H1 (cell line): ENCODE data around the gene ANK3. TPM values are rescaled to one million over a fixed set of nuclear protein-coding genes. Genes with fewer than 3 reads are reported as not detected.

Experiments
- CTCF ChIA-PET: fragments of 300-600 bp; sonication (Branson Sonifier 250); formaldehyde crosslinking; loops from one replicate; lab custom pipeline; 2021; ENCODE audit not compliant: partially characterized antibody; lab: Charles Lee
- POLR2A ChIA-PET: fragments of 300-600 bp; sonication (Branson Sonifier 250); formaldehyde crosslinking; loops from one replicate; lab custom pipeline; 2021; ENCODE audit warnings: inconsistent platforms; ENCODE audit not compliant: partially characterized antibody; lab: Charles Lee
- DNase-seq, 2 experiments: peaks; one replicate each; pipeline versions ENCODE4 v3.0.0 to v3.0.0-alpha.2; 2010 to 2022; ENCODE audit warnings: low spot score in 2 of 2, low read depth in 1 of 2, mixed read lengths in 1 of 2
- FAIRE-seq: peaks from 2 replicates; lab custom pipeline; 2011; peaks lifted over from hg19 to GRCh38; lab: Jason Lieb, UNC
- H2AFZ ChIP-seq: 2 replicates; pipeline ENCODE4 v1.8.1; 2012; ENCODE audit warnings: low read length, inconsistent platforms
- H2AK5ac ChIP-seq: 2 replicates; pipeline ENCODE4 v1.6.1; 2013; ENCODE audit warnings: low read depth, low read length
- H2BK120ac ChIP-seq: replicated peaks from 2 replicates; pipeline ENCODE3; 2013; ENCODE audit warnings: low read depth, low read length, inconsistent platforms
- H2BK12ac ChIP-seq: 2 replicates; pipeline ENCODE4 v1.6.1; 2013; ENCODE audit warnings: low read depth, low read length
- H2BK15ac ChIP-seq: 2 replicates; pipeline ENCODE4 v1.6.1; 2013; ENCODE audit warnings: low read length
- H2BK20ac ChIP-seq: 2 replicates; pipeline ENCODE4 v1.6.1; 2013; ENCODE audit warnings: low read length
- H2BK5ac ChIP-seq: 2 replicates; pipeline ENCODE4 v1.6.1; 2013; ENCODE audit warnings: low read depth, low read length
- H3K14ac ChIP-seq: 2 replicates; pipeline ENCODE4 v1.6.1; 2013; ENCODE audit warnings: inconsistent platforms; ENCODE audit not compliant: insufficient read length
- H3K18ac ChIP-seq: 2 replicates; pipeline ENCODE4 v1.6.1; 2013; ENCODE audit warnings: low read length; ENCODE audit errors: extremely low read depth
- H3K23ac ChIP-seq: 2 replicates; pipeline ENCODE4 v1.6.1; 2013; ENCODE audit warnings: inconsistent platforms; ENCODE audit not compliant: insufficient read length
- H3K23me2 ChIP-seq: 2 replicates; pipeline ENCODE4 v1.6.1; 2013; ENCODE audit warnings: low read depth, low read length
- H3K27ac ChIP-seq: 2 replicates; pipeline ENCODE4 v1.6.1; 2011; ENCODE audit warnings: low read depth, low read length, inconsistent platforms
- H3K27me3 ChIP-seq, 4 experiments: replicated peaks in 1 of 4; 1 replicate in 1 of 4; 2 replicates in 3 of 4; pipeline versions ENCODE4 v1.6.1 to v1.8.1; 2011 to 2013; ENCODE audit warnings: low read length in 3 of 4, mild to moderate bottlenecking in 3 of 4, inconsistent platforms in 2 of 4, mixed read lengths in 2 of 4, moderate library complexity in 1 of 4; ENCODE audit not compliant: control insufficient read depth in 3 of 4, insufficient read depth in 3 of 4; ENCODE audit errors: extremely low read depth in 1 of 4
- H3K36me3 ChIP-seq, 4 experiments: 2 replicates each; pipeline versions ENCODE4 v1.6.1 to v1.8.1; 2011 to 2013; ENCODE audit warnings: mild to moderate bottlenecking in 4 of 4, low read length in 3 of 4, moderate library complexity in 2 of 4, control low read depth in 1 of 4, inconsistent platforms in 1 of 4; ENCODE audit not compliant: insufficient read depth in 4 of 4, control insufficient read depth in 2 of 4
- H3K4ac ChIP-seq: replicated peaks from 2 replicates; pipeline ENCODE3; 2013; ENCODE audit warnings: low read length, low read depth, mixed read lengths, inconsistent platforms; ENCODE audit not compliant: insufficient read length
- H3K4me1 ChIP-seq, 4 experiments: replicated peaks in 1 of 4; 1 replicate in 1 of 4; 2 replicates in 3 of 4; pipeline versions ENCODE4 v1.6.1 to v1.8.1; 2011 to 2013; ENCODE audit warnings: low read length in 3 of 4, inconsistent platforms in 2 of 4, mixed read lengths in 1 of 4; ENCODE audit not compliant: insufficient read depth in 4 of 4, control insufficient read depth in 3 of 4
- H3K4me2 ChIP-seq, 2 experiments: 2 replicates each; pipeline versions ENCODE4 v1.6.1 to v1.8.1; 2011 to 2013; ENCODE audit warnings: low read depth in 2 of 2, low read length in 2 of 2, control low read depth in 1 of 2, inconsistent platforms in 1 of 2, mild to moderate bottlenecking in 1 of 2; ENCODE audit not compliant: insufficient read depth in 1 of 2
- H3K4me3 ChIP-seq, 4 experiments: fragments of 200-600, 300-600 bp in 1 of 4; sonication (generic), shearing (Covaris generic), sonication (Bioruptor Twin) in 1 of 4; 2 replicates each; pipeline versions ENCODE4 v1.5.1 to v1.8.1; 2011 to 2016; ENCODE audit warnings: low read length in 4 of 4, low read depth in 3 of 4, control low read depth in 2 of 4, inconsistent platforms in 2 of 4, mild to moderate bottlenecking in 2 of 4, mixed read lengths in 1 of 4, moderate library complexity in 1 of 4; ENCODE audit not compliant: insufficient read depth in 2 of 4; ENCODE audit errors: extremely low read depth in 1 of 4
- H3K56ac ChIP-seq: replicated peaks from 2 replicates; pipeline ENCODE3; 2013; ENCODE audit warnings: low read depth, mild to moderate bottlenecking, mixed read lengths, low read length, inconsistent platforms; ENCODE audit not compliant: insufficient read length
- H3K79me1 ChIP-seq: 2 replicates; pipeline ENCODE4 v1.6.1; 2013; ENCODE audit warnings: low read depth, low read length, control low read depth
- H3K79me2 ChIP-seq, 2 experiments: 2 replicates each; pipeline versions ENCODE4 v1.6.1 to v1.8.1; 2012 to 2013; ENCODE audit warnings: low read length in 2 of 2, mild to moderate bottlenecking in 2 of 2, inconsistent platforms in 1 of 2; ENCODE audit not compliant: insufficient read depth in 2 of 2, control insufficient read depth in 1 of 2
- H3K9ac ChIP-seq, 4 experiments: replicated peaks in 1 of 4; 1 replicate in 1 of 4; 2 replicates in 3 of 4; pipeline versions ENCODE4 v1.6.1 to v1.8.1; 2011 to 2013; ENCODE audit warnings: low read depth in 3 of 4, low read length in 3 of 4, control low read depth in 2 of 4, mild to moderate bottlenecking in 2 of 4, moderate library complexity in 2 of 4, inconsistent platforms in 1 of 4; ENCODE audit errors: extremely low read depth in 1 of 4
- H3K9me3 ChIP-seq, 2 experiments: 2 replicates each; pipeline versions ENCODE4 v1.6.1 to v1.8.1; 2012 to 2013; ENCODE audit warnings: mild to moderate bottlenecking in 2 of 2, moderate library complexity in 2 of 2, control low read depth in 1 of 2, inconsistent platforms in 1 of 2, low read depth in 1 of 2, low read length in 1 of 2, mixed read lengths in 1 of 2; ENCODE audit not compliant: insufficient read depth in 2 of 2
- H4K20me1 ChIP-seq, 2 experiments: replicated peaks in 1 of 2; 2 replicates each; pipeline versions ENCODE3 to v1.8.1; 2011 to 2013; ENCODE audit warnings: inconsistent platforms in 2 of 2, low read length in 2 of 2, mild to moderate bottlenecking in 1 of 2; ENCODE audit not compliant: insufficient read depth in 2 of 2, control insufficient read depth in 1 of 2
- H4K5ac ChIP-seq: 2 replicates; pipeline ENCODE4 v1.6.1; 2013; ENCODE audit warnings: low read length, low read depth, mixed read lengths, inconsistent platforms; ENCODE audit not compliant: insufficient read length
- H4K8ac ChIP-seq: 2 replicates; pipeline ENCODE4 v1.8.0; 2013; ENCODE audit warnings: mild to moderate bottlenecking, moderate library complexity, low read length, inconsistent platforms; ENCODE audit not compliant: insufficient read depth; ENCODE audit errors: extremely low read depth
- H4K91ac ChIP-seq: replicated peaks from 2 replicates; pipeline ENCODE3; 2013; ENCODE audit warnings: low read length, mixed read lengths, inconsistent platforms; ENCODE audit not compliant: insufficient read length
- BACH1 ChIP-seq: IDR thresholded peaks from 2 replicates; pipeline ENCODE4 v1.6.1; 2012; ENCODE audit warnings: low read length, improper control_type of control experiment
- CHD2 ChIP-seq: IDR thresholded peaks from 2 replicates; pipeline ENCODE4 v1.6.1; 2012; ENCODE audit warnings: low read length, improper control_type of control experiment
- POLR2AphosphoS5 ChIP-seq: IDR thresholded peaks from 2 replicates; pipeline ENCODE4 v1.6.1; 2011; ENCODE audit warnings: low read depth, low read length
- RAD21 ChIP-seq, 2 experiments: IDR thresholded peaks in 1 of 2; conservative IDR thresholded peaks in 1 of 2; 2 replicates each; pipeline ENCODE4 v1.6.1; 2011; ENCODE audit warnings: low read depth in 2 of 2, low read length in 2 of 2, improper control_type of control experiment in 1 of 2, inconsistent platforms in 1 of 2, mild to moderate bottlenecking in 1 of 2, moderate library complexity in 1 of 2
- RXRA ChIP-seq: IDR thresholded peaks from 2 replicates; pipeline ENCODE4 v1.6.1; 2011; ENCODE audit warnings: low read depth, mild to moderate bottlenecking, low read length, moderate library complexity; ENCODE audit not compliant: insufficient read depth
- SP4 ChIP-seq: IDR thresholded peaks from 2 replicates; pipeline ENCODE4 v1.6.1; 2012; ENCODE audit warnings: low read length, inconsistent platforms
- WGBS, 2 experiments: shearing (Covaris generic) in 1 of 2; methylation state at CpG; one replicate each; pipeline versions ENCODE4 v1.1.6 to v1.1.7; 2013 to 2015; ENCODE audit warnings: low lambda C conversion rate in 2 of 2, mixed read lengths in 2 of 2, inconsistent platforms in 1 of 2, low coverage in 1 of 2, missing lambda C conversion rate in 1 of 2; ENCODE audit not compliant: insufficient replicate concordance in 2 of 2, insufficient coverage in 1 of 2, insufficient read length in 1 of 2; ENCODE audit errors: extremely low coverage in 1 of 2, missing lambda C conversion rate in 1 of 2; 5-methylcytosine and 5-hydroxymethylcytosine counted together
- polyA plus RNA-seq, 7 experiments: library from polyadenylated mRNA; depleted of rRNA in 3 of 7; stranded (reverse) in 5 of 7; unstranded in 2 of 7; fragments of >200 nt in 5 of 7; fragments of 200-250 nt in 2 of 7; gene quantifications; 1 replicate in 5 of 7; 2 replicates in 1 of 7; 4 replicates in 1 of 7; pipeline versions ENCODE4 v1.2.1 to v1.2.3, GENCODE V29; 2011 to 2013; ENCODE audit warnings: missing spikeins in 2 of 7, mixed read lengths in 2 of 7
- total RNA-seq: library from RNA; stranded (reverse); fragmentation: NEBNext Ultra II Directional; extraction: Animal tissue kit (Norgen Biotek cat#: 25700); gene quantifications from 2 replicates; pipeline ENCODE4 v1.2.1, GENCODE V29; 2021

Gene ANK3
- total and polyA plus RNA-seq, 2 of the 8 experiments (the other 6 are each of a cell fraction or from before 2014, with no cell fraction given) = 18.1 to 67.9 TPM

GRCh38 chr10:60283397-60283796, 106.3 kb downstream of the ANK3 start:
- H2BK120ac ChIP-seq = no peak overlapping the region
- no peak overlapping the region for H3K9ac ChIP-seq
- no peak overlapping the region for H2AFZ ChIP-seq
- 91% methylated on average over 2 of the region's 2 CpGs; no CpG with 5 or more reads in 1 of the 2 experiments for WGBS, 2 experiments
- no peak overlapping the region for H3K23ac ChIP-seq
- no peak overlapping the region for H3K4ac ChIP-seq
- no peak overlapping the region for H3K14ac ChIP-seq
- TF ChIP-seq POLR2AphosphoS5 (no peak), RXRA (no peak), RAD21 (IDR thresholded peaks at IDR 0.05 in 1 of 2, conservative IDR thresholded peaks at IDR 0.05 in 1 of 2; ENCODE audit: low read depth in 2 of 2, low read length in 2 of 2) (no peak), CHD2 (no peak), SP4 (no peak), BACH1 (no peak)
- TF ChIP-seq, all 59 proteins: peak for 0
- Histone ChIP-seq H2AK5ac (no peak overlapping the region), H2BK15ac (no peak overlapping the region), H3K27ac (no peak overlapping the region), H4K91ac (no peak overlapping the region), H2BK12ac (no peak overlapping the region), H3K56ac (no peak overlapping the region), H3K9me3 (no peaks in the 10 kb centered on the region), H2BK20ac (no peak overlapping the region), H4K5ac (no peak overlapping the region), H3K23me2 (no peaks in the 10 kb centered on the region), H3K36me3 (no peaks in the 10 kb centered on the region; a peak in 1 of 8 replicates), H4K20me1 (no peaks in the 10 kb centered on the region), H3K79me2 (no peaks in the 10 kb centered on the region), H3K27me3 (no peaks in the 10 kb centered on the region), H3K79me1 (no peaks in the 10 kb centered on the region), H3K4me1 (peaks cover 0 to 7% (median 2%) of the 10 kb centered on the region in 4 experiments; a peak in 1 of 7 replicates), H3K18ac (no peak overlapping the region), H4K8ac (no peak overlapping the region), H3K4me3 (no peak overlapping the region), H2BK5ac (no peak overlapping the region), H3K4me2 (no peak overlapping the region)
- FAIRE-seq (no peak), DNase-seq (no peak)
- ChIA-PET POLR2A (no interaction called here), CTCF (interaction anchor here (0.6 to 1.8 kb wide), 2 partner anchors 9 to 480 kb away, joined by 3 to 4 read pairs; no protein-coding TSS in a partner anchor)
